GM12865 (cell line): ENCODE data around the gene DLST.
A peak's percentile ranks its signal among the peaks of the same experiment; 100 is the strongest.

Experiments used
- DNase-seq: peaks from one replicate; pipeline ENCODE4 v3.0.0; 2010; ENCODE audit warnings: low read depth
- H3K4me3 ChIP-seq: 2 replicates; pipeline ENCODE4 v1.5.1; 2011; ENCODE audit warnings: mild to moderate bottlenecking, low read depth, low read length, control low read depth
- TF ChIP-seq, protein P1 (sequence below): IDR thresholded peaks from 2 replicates; pipeline ENCODE4 v1.5.1; 2011; ENCODE audit warnings: low read length, control low read depth, low read depth, inconsistent platforms; ENCODE audit not compliant: insufficient read depth; ENCODE audit errors: missing control alignments

Gene DLST

GRCh38 chr14:74840603-74841030 is 41.1 kb upstream of the DLST start:
- TF ChIP-seq, protein P1, sequence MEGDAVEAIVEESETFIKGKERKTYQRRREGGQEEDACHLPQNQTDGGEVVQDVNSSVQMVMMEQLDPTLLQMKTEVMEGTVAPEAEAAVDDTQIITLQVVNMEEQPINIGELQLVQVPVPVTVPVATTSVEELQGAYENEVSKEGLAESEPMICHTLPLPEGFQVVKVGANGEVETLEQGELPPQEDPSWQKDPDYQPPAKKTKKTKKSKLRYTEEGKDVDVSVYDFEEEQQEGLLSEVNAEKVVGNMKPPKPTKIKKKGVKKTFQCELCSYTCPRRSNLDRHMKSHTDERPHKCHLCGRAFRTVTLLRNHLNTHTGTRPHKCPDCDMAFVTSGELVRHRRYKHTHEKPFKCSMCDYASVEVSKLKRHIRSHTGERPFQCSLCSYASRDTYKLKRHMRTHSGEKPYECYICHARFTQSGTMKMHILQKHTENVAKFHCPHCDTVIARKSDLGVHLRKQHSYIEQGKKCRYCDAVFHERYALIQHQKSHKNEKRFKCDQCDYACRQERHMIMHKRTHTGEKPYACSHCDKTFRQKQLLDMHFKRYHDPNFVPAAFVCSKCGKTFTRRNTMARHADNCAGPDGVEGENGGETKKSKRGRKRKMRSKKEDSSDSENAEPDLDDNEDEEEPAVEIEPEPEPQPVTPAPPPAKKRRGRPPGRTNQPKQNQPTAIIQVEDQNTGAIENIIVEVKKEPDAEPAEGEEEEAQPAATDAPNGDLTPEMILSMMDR, result no peak
- no peak overlapping the region for H3K4me3 ChIP-seq
- DNase-seq, result peak; percentile 85

GRCh38 chr14:74841230-74842207 is 40.2 kb upstream of the DLST start:
- peak; percentile 91 for DNase-seq
- H3K4me3 ChIP-seq, result peak overlapping the region; percentile 22; the same call in 1 of the 2 replicates
- TF ChIP-seq, protein P1, result no peak

GRCh38 chr14:74843653-74844052 is 38.1 kb upstream of the DLST start:
- H3K4me3 ChIP-seq, result no peak overlapping the region
- TF ChIP-seq, protein P1, result no peak
- DNase-seq, result no peak

- DNase-seq, result no peak
- H3K4me3 ChIP-seq, result no peak overlapping the region
- TF ChIP-seq, protein P1, result no peak
These were observed 35.5 kb upstream of the DLST start for GRCh38 chr14:74846168-74846567.

DNA sequence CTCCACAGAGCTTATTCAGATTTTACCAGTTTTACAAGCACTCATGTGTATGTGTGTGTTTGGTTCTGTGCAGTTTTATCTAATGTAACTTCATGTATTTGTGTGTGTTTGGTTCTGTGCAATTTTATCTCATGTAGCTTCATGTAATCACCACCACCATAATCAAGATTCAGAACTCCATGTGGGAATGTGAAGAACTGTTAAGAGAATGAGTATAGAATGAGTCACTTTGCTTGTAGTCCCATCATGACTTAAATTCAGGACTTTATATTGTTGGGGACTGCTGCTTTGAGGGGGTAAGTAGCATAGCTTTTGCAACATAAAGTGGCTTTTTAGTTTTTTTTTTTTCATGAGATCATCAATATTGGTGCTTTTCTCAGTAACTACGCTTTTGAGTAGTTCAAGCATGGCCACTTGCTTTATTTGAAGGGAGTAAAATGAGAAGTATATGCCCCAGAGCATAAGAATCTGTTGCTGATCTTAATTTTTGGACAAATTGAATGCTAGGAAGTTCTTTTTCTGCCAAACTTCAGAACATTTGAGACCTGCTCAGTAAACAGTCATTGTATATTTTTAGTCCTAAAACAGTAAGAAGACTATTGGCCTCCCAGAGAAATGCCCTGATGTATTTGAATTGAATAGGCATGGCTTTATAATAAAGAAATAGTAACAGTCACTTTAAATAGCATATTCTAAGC is 34.6 kb upstream of the DLST start:
- DNase-seq, result no peak
- TF ChIP-seq, protein P1, result no peak
- H3K4me3 ChIP-seq, result no peak overlapping the region

DNA sequence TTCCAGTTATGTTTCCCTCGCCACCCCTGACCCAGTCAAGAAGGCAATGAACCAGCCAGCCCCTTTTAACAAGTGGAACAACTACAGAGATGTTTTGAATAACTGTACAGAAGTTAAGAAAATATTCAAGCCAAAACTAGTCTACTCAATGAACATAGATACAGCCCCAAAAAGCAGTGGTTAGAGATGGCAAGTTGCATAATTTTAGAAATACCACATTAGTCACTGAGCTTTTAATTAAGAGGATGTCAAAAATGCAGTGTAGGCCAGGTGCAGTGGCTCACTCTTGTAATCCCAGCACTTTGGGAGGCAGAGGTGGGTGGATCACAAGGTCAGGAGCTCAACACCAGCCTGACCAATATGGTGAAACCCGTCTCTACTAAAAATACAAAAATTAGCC is 32.9 kb upstream of the DLST start:
- TF ChIP-seq, protein P1, result no peak
- no peak for DNase-seq

More for the DNA sequence above, 32.9 kb upstream of the DLST start:
- no peak overlapping the region for H3K4me3 ChIP-seq
